Measurements from ENCODE around the gene MYBPHL. TPM values are rescaled to one million over a fixed set of nuclear protein-coding genes. Genes with fewer than 3 reads are reported as not detected.

The MYBPHL gene
- total and polyA plus RNA-seq, 2 of the 13 experiments (the other 11 are each of a cell fraction or from before 2014, with no cell fraction given), result 3.7 to 3.8 TPM

DNA sequence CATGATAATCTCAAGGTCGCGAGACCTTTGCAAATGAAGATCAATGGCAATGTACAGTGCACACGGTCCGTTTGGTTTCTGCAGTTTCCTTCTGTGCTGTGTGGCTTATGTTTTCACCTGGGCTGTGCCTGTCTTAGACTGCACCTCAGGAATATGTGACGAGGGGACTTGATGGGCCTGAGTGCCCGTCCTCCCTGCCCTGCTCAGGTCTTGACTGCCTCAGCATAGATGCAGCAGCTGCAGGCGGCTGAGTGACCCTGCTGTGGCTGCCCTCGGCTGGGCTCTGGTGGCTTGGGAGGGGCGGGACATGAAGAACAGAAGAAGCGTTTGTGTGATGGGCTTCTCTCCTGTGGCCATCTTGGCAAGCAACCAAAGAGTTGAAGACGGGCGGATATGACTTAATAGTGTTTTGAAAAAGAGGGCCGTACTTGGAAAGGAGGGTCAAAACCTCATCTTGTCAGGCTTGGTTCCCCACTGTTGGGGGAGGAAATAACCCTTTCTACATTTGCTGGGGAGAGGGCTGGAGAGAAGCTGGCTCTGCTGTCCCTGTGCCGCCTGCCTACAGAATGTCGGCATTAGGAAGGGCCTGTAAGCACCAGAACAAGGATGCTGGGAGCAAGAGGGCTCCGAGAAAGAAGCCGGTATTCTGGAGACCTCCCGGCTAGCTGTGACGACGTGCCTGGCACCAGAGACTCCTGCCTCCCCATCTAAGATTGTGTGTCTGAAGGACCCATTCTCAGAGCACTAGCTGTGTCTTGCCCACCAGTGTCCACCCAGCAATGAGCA lies 7.1 kb downstream of the MYBPHL start (continued):
- TF ChIP-seq NFIC (IDR thresholded peaks at IDR 0.05; ENCODE audit: low read length) (no peak; the same call in 1 of the 2 replicates), PCBP1 (IDR thresholded peaks at IDR 0.05; ENCODE audit: borderline replicate concordance, low read depth, low read length) (no peak), TFDP1 (CRISPR knock-in tag; IDR thresholded peaks at IDR 0.05; ENCODE audit: borderline replicate concordance) (no peak), ZNF124 (CRISPR knock-in tag; IDR thresholded peaks at IDR 0.05) (no peak; the same call in 1 of the 2 replicates), XBP1 (CRISPR knock-in tag; IDR thresholded peaks at IDR 0.05) (no peak), ZSCAN9 (CRISPR knock-in tag; IDR thresholded peaks at IDR 0.05; ENCODE audit: borderline replicate concordance) (no peak), ZNF496 (CRISPR knock-in tag; IDR thresholded peaks at IDR 0.05; ENCODE audit: insufficient replicate concordance) (no peak), NR2F6 (IDR thresholded peaks at IDR 0.05) (no peak; the same call in 1 of the 2 replicates), NR2F6 (CRISPR knock-in tag; IDR thresholded peaks at IDR 0.05) (no peak), ZNF572 (CRISPR knock-in tag; IDR thresholded peaks at IDR 0.05) (0 out of 2 replicates have a peak, but pooled peaks have one; percentile 59), ZNF761 (CRISPR knock-in tag; conservative IDR thresholded peaks at IDR 0.05) (no peak), KLF16 (CRISPR knock-in tag; IDR thresholded peaks at IDR 0.05) (0 out of 4 replicates have a peak, but pooled peaks of 1 of the 2 experiments have one; percentile 2), MTA3 (CRISPR knock-in tag; IDR thresholded peaks at IDR 0.05) (no peak), ZNF382 (CRISPR knock-in tag; IDR thresholded peaks at IDR 0.05; ENCODE audit: borderline replicate concordance) (no peak), ZNF3 (CRISPR knock-in tag; IDR thresholded peaks at IDR 0.05) (0 out of 2 replicates have a peak, but pooled peaks have one; percentile 32), POLR2AphosphoS2 (IDR thresholded peaks at IDR 0.05; ENCODE audit: low read depth, low read length) (peak; percentile 84; the same call in 1 of the 2 replicates), RARA (CRISPR knock-in tag; IDR thresholded peaks at IDR 0.05) (no peak), ZNF180 (CRISPR knock-in tag; IDR thresholded peaks at IDR 0.05; ENCODE audit: borderline replicate concordance, low read depth) (no peak)
- TF ChIP-seq, protein P1, sequence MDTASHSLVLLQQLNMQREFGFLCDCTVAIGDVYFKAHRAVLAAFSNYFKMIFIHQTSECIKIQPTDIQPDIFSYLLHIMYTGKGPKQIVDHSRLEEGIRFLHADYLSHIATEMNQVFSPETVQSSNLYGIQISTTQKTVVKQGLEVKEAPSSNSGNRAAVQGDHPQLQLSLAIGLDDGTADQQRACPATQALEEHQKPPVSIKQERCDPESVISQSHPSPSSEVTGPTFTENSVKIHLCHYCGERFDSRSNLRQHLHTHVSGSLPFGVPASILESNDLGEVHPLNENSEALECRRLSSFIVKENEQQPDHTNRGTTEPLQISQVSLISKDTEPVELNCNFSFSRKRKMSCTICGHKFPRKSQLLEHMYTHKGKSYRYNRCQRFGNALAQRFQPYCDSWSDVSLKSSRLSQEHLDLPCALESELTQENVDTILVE (CRISPR knock-in tag; IDR thresholded peaks at IDR 0.05), result no peak
- TF ChIP-seq, protein P2, sequence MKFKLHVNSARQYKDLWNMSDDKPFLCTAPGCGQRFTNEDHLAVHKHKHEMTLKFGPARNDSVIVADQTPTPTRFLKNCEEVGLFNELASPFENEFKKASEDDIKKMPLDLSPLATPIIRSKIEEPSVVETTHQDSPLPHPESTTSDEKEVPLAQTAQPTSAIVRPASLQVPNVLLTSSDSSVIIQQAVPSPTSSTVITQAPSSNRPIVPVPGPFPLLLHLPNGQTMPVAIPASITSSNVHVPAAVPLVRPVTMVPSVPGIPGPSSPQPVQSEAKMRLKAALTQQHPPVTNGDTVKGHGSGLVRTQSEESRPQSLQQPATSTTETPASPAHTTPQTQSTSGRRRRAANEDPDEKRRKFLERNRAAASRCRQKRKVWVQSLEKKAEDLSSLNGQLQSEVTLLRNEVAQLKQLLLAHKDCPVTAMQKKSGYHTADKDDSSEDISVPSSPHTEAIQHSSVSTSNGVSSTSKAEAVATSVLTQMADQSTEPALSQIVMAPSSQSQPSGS (CRISPR knock-in tag; IDR thresholded peaks at IDR 0.05), result no peak; the same call in 1 of the 2 replicates
- TF ChIP-seq, protein P3, sequence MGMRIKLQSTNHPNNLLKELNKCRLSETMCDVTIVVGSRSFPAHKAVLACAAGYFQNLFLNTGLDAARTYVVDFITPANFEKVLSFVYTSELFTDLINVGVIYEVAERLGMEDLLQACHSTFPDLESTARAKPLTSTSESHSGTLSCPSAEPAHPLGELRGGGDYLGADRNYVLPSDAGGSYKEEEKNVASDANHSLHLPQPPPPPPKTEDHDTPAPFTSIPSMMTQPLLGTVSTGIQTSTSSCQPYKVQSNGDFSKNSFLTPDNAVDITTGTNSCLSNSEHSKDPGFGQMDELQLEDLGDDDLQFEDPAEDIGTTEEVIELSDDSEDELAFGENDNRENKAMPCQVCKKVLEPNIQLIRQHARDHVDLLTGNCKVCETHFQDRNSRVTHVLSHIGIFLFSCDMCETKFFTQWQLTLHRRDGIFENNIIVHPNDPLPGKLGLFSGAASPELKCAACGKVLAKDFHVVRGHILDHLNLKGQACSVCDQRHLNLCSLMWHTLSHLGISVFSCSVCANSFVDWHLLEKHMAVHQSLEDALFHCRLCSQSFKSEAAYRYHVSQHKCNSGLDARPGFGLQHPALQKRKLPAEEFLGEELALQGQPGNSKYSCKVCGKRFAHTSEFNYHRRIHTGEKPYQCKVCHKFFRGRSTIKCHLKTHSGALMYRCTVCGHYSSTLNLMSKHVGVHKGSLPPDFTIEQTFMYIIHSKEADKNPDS (CRISPR knock-in tag; IDR thresholded peaks at IDR 0.05), result no peak
- TF ChIP-seq, protein P4, sequence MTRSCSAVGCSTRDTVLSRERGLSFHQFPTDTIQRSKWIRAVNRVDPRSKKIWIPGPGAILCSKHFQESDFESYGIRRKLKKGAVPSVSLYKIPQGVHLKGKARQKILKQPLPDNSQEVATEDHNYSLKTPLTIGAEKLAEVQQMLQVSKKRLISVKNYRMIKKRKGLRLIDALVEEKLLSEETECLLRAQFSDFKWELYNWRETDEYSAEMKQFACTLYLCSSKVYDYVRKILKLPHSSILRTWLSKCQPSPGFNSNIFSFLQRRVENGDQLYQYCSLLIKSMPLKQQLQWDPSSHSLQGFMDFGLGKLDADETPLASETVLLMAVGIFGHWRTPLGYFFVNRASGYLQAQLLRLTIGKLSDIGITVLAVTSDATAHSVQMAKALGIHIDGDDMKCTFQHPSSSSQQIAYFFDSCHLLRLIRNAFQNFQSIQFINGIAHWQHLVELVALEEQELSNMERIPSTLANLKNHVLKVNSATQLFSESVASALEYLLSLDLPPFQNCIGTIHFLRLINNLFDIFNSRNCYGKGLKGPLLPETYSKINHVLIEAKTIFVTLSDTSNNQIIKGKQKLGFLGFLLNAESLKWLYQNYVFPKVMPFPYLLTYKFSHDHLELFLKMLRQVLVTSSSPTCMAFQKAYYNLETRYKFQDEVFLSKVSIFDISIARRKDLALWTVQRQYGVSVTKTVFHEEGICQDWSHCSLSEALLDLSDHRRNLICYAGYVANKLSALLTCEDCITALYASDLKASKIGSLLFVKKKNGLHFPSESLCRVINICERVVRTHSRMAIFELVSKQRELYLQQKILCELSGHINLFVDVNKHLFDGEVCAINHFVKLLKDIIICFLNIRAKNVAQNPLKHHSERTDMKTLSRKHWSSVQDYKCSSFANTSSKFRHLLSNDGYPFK (CRISPR knock-in tag; IDR thresholded peaks at IDR 0.05; ENCODE audit: borderline replicate concordance), result no peak; the same call in 1 of the 2 replicates
